Left lung (tissue), 10 donors: ENCODE measurements around the gene UCN. TPM values are rescaled to one million over a fixed set of nuclear protein-coding genes. Genes with fewer than 3 reads are reported as not detected.

Experiments used
- ATAC-seq: fragments of 200-7000 bp; cut with Tn5 transposase; one replicate; pipeline ENCODE4 v1.9.1; 2020; ENCODE audit warnings: moderate library complexity
- DNase-seq, 4 donors: peaks; one replicate each; pipeline ENCODE4 v3.0.0-alpha.2; 2013 to 2020
- H3K27ac ChIP-seq, 2 donors: fragments of 200-600 bp; sonication (generic) in 1 of 2; one replicate each; pipeline versions ENCODE4 v1.5.0 to v1.8.0; 2020 to 2021
- H3K27me3 ChIP-seq, 2 donors: fragments of 200-600 bp; sonication (generic) in 1 of 2; one replicate each; pipeline versions ENCODE4 v1.5.0 to v1.8.0; 2020 to 2021
- H3K36me3 ChIP-seq, 2 donors: fragments of 200-600 bp; sonication (generic) in 1 of 2; one replicate each; pipeline versions ENCODE4 v1.5.0 to v1.8.0; 2020 to 2021
- H3K4me1 ChIP-seq, 2 donors: fragments of 200-600 bp; one replicate each; pipeline ENCODE4 v1.8.0; 2021
- H3K4me3 ChIP-seq, 2 donors: fragments of 200-600 bp; sonication (generic) in 1 of 2; one replicate each; pipeline versions ENCODE4 v1.5.0 to v1.8.0; 2020 to 2021; ENCODE audit warnings: mild to moderate bottlenecking in 1 of 2
- H3K9me3 ChIP-seq, 2 donors: fragments of 200-600 bp; sonication (generic) in 1 of 2; one replicate each; pipeline versions ENCODE4 v1.5.0 to v1.8.0; 2020 to 2021
- CTCF ChIP-seq, 2 donors: fragments of 200-600 bp; sonication (generic) in 1 of 2; IDR thresholded peaks; one replicate each; pipeline versions ENCODE4 v1.5.0 to v1.8.0; 2021; ENCODE audit warnings: antibody characterized with exemption in 2 of 2
- intact Hi-C, 2 donors: fragments of 100-400 bp; cut with DNase I; formaldehyde crosslinking; loops; one replicate each; pipeline versions ENCODE4 v1.11.2 to v1.14.2; 2022
- polyA plus RNA-seq, 6 donors: library from polyadenylated mRNA; unstranded; fragments of 120-200 nt; gene quantifications; one replicate each; pipeline ENCODE4 v1.2.1, GENCODE V29; 2013; ENCODE audit not compliant: insufficient read length in 6 of 6
- total RNA-seq, 2 donors: library from RNA; stranded (reverse); fragmentation: NEBNext Ultra II Directional; extraction: Animal tissue kit (Norgen Biotek cat#: 25700); gene quantifications; one replicate each; pipeline ENCODE4 v1.2.1, GENCODE V29; 2021
- donor health status: DM: no; HTN: yes; CAD: no.
- donor health status: DM: no; HTN: no; CAD: no.

Gene UCN
- total and polyA plus RNA-seq, 8 donors = 1.3 to 2.6 (median 1.8) TPM

DNA sequence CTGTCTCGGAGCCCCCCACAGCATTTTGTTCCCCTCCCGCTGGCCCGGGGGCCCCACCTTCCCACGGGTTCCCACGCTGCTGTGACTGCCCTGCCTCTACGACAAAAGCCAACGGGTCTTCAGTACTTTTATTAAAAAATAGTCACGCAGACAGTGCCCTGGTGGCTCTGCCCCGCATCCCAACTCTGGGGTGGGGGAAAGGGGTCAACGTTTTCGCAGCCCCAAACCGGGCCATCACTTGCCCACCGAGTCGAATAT lies 1.0 kb downstream of the UCN start:
- no peak for DNase-seq

DNA sequence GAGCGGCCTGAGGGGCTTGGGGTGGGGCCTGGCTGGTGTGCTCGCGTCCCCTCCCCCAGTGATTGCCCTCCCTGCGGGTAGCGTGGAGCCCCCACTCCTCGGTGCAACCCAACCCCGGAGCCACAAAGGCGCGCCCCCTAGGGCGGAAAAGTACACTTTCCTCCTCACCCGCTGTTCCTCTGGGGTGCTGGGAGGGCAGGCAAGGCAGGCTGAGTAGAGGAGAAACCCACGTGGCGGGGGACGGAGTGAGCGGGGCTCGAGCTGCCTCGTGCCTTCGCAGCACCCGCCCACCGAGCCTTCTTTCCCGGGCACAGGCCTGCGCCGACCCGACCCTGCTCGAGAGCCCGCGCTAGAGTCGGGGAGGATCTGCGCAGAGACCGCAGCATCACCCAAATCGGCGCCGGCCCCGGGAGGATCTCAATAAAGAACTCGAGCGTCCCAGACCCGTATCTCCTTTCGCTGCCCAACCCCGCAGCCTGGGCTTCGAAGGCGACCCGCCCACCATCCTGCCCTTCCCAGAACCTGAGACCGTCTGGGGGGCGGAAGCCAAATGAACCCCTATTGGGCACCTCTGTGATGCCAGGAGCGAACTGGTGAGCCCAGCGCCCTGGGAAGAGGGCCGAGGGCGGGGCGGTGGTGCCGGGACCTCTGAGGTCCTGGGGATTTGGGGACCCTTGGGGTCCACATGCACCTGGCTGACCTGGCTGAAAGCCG lies 1.5 kb downstream of the UCN start:
- Histone ChIP-seq H3K27ac (no peak overlapping the region), H3K4me3 (no peak overlapping the region), H3K9me3 (no peaks in the 10 kb centered on the region), H3K27me3 (peaks cover 32 to 48% of the 10 kb centered on the region in 2 donors), H3K36me3 (peaks cover 0 to 34% of the 10 kb centered on the region in 2 donors), H3K4me1 (peaks cover 0 to 32% of the 10 kb centered on the region in 2 donors)
- ATAC-seq (no peak), DNase-seq (no peak)
- intact Hi-C loops = no loop called here
- TF ChIP-seq CTCF (IDR thresholded peaks at IDR 0.05) = no peak

More for the DNA sequence above, 1.0 kb downstream of the UCN start:
- intact Hi-C loops = no loop called here
- H3K27me3 ChIP-seq = peaks cover 32 to 48% of the 10 kb centered on the region in 2 donors
- H3K9me3 ChIP-seq = no peaks in the 10 kb centered on the region
- H3K4me1 ChIP-seq = peaks cover 0 to 32% of the 10 kb centered on the region in 2 donors
- peaks cover 0 to 39% of the 10 kb centered on the region in 2 donors for H3K36me3 ChIP-seq
- H3K4me3 ChIP-seq = no peak overlapping the region
- ATAC-seq = no peak
- no peak overlapping the region for H3K27ac ChIP-seq
- no peak for TF ChIP-seq CTCF (IDR thresholded peaks at IDR 0.05)

GRCh38 chr2:27306136-27306535 lies 2.1 kb downstream of the UCN start:
- H3K9me3 ChIP-seq = no peaks in the 10 kb centered on the region
- DNase-seq = no peak
- peaks cover 32 to 48% of the 10 kb centered on the region in 2 donors for H3K27me3 ChIP-seq
- peaks cover 0 to 32% of the 10 kb centered on the region in 2 donors for H3K4me1 ChIP-seq
- ATAC-seq = no peak
- no peak overlapping the region for H3K27ac ChIP-seq
- intact Hi-C loops = no loop called here
- no peak overlapping the region for H3K4me3 ChIP-seq
- no peak for TF ChIP-seq CTCF (IDR thresholded peaks at IDR 0.05)
- peaks cover 0 to 28% of the 10 kb centered on the region in 2 donors for H3K36me3 ChIP-seq

DNA sequence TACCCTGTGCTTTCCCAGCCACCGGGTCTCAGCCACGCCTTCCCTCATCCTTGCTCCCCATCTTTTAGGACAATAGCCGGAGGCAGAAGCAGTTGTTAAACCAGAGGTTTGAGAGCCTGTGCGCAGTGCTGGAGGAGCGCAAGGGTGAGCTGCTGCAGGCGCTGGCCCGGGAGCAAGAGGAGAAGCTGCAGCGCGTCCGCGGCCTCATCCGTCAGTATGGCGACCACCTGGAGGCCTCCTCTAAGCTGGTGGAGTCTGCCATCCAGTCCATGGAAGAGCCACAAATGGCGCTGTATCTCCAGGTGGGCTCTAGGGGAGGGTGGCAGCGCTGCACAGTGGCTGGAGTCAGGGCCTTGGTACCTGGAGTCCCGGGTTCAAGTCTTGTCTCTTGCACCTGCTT lies 2.7 kb downstream of the UCN start:
- intact Hi-C loops = no loop called here
- DNase-seq (no peak), ATAC-seq (no peak)
- no peaks in the 10 kb centered on the region for H3K9me3 ChIP-seq
- peaks cover 0 to 24% of the 10 kb centered on the region in 2 donors for H3K36me3 ChIP-seq
- H3K4me3 ChIP-seq = no peak overlapping the region
- TF ChIP-seq CTCF (IDR thresholded peaks at IDR 0.05) = no peak
- H3K27ac ChIP-seq = no peak overlapping the region
- H3K4me1 ChIP-seq = peaks cover 0 to 32% of the 10 kb centered on the region in 2 donors
- peaks cover 32 to 48% of the 10 kb centered on the region in 2 donors for H3K27me3 ChIP-seq

DNA sequence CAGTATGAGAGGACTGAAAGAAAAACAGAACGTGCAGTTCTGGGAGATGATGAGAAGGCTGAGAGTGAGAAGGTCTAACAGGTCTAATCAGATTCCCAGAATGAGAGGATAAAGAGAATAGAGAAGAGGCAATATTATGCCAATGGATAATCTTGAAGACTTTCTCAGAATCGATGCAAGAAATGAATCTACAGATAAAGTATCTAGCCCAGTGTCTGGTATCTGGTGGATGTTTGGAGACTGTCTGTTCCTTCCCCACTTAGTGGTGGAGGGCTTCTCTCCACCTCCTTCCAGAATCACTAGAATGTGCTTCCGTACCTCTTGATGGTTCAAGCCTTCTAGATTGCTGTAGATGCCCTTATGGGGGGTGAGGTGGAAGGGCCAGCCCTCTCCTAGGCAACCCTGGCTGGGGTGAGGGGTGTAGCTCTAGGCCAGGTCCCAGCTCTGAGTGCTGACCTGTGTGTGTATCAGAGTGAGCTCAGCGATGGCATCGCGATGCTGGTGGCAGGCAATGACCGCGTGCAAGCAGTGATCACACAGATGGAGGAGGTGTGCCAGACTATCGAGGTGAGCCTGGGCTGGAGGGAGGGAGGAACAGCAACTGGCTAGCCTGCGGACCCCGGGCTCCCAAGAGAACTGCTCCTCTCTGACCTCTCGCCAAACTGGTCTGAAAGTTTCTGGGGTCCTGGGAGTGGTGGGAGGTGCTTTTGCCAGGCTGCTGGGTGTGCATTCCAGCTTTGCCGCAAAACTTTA lies 3.6 kb downstream of the UCN start:
- Histone ChIP-seq H3K4me1 (peaks cover 0 to 32% of the 10 kb centered on the region in 2 donors), H3K27me3 (peaks cover 32 to 48% of the 10 kb centered on the region in 2 donors), H3K27ac (no peak overlapping the region), H3K9me3 (no peaks in the 10 kb centered on the region), H3K36me3 (peaks cover 0 to 16% of the 10 kb centered on the region in 2 donors), H3K4me3 (no peak overlapping the region)
- TF ChIP-seq CTCF (IDR thresholded peaks at IDR 0.05) = no peak
- DNase-seq = no peak
- intact Hi-C loops = no loop called here
- ATAC-seq = no peak
